Sigmoid colon (tissue), 4 donors: ENCODE results near the gene SMYD3.

Source experiments
- CTCF ChIP-seq, 4 experiments: fragments of 450-650 bp in 3 of 4; fragments of 200-600 bp in 1 of 4; IDR thresholded peaks; one replicate each; pipeline ENCODE4 v1.5.1; 2016 to 2019; ENCODE audit warnings: antibody characterized with exemption in 4 of 4, mild to moderate bottlenecking in 3 of 4, moderate library complexity in 2 of 4
- EP300 ChIP-seq, 4 donors: sonication (generic); formaldehyde crosslinking; IDR thresholded peaks; one replicate each; pipeline ENCODE4 v1.6.1; 2017; ENCODE audit warnings: antibody characterized with exemption in 4 of 4

- no peak for TF ChIP-seq CTCF (IDR thresholded peaks at IDR 0.05)
- no peak for TF ChIP-seq EP300 (IDR thresholded peaks at IDR 0.05)
Measured at GRCh38 chr1:245880754-245881403, 626.2 kb downstream of the SMYD3 start.
